Breast epithelium (tissue), 4 donors: ENCODE results near the gene ZC3H7B. TPM values are rescaled to one million over a fixed set of nuclear protein-coding genes. Genes with fewer than 3 reads are reported as not detected.

ENCODE experiments used
- DNase-seq, 2 donors: peaks; one replicate each; pipeline ENCODE4 v3.0.0-alpha.2; 2019; ENCODE audit warnings: low spot score in 2 of 2
- H3K27ac ChIP-seq, 2 donors: fragments of 200-600 bp; sonication (generic) in 1 of 2; one replicate each; pipeline ENCODE4 v1.5.1; 2016 to 2019; ENCODE audit warnings: mild to moderate bottlenecking in 1 of 2
- H3K27me3 ChIP-seq, 2 donors: fragments of 200-600 bp; sonication (generic) in 1 of 2; one replicate each; pipeline versions ENCODE4 v1.5.1 to v1.6.0; 2017 to 2019; ENCODE audit warnings: control low read depth in 1 of 2, mild to moderate bottlenecking in 1 of 2
- H3K36me3 ChIP-seq: fragments of 200-600 bp; one replicate; pipeline ENCODE4 v1.5.1; 2019
- H3K4me1 ChIP-seq, 2 donors: fragments of 200-600 bp; sonication (generic); one replicate each; pipeline ENCODE4 v1.5.1; 2016 to 2019; ENCODE audit warnings: control low read depth in 1 of 2
- H3K4me3 ChIP-seq, 3 donors: fragments of 200-600 bp; sonication (generic); 1 replicate in 2 of 3; 2 replicates in 1 of 3; pipeline ENCODE4 v1.5.1; 2016 to 2019; ENCODE audit warnings: mild to moderate bottlenecking in 3 of 3, moderate library complexity in 2 of 3
- H3K9me3 ChIP-seq, 2 donors: fragments of 200-600 bp; sonication (generic) in 1 of 2; one replicate each; pipeline ENCODE4 v1.5.1; 2016 to 2019; ENCODE audit warnings: control low read depth in 1 of 2
- POLR2A ChIP-seq: fragments of 450-650 bp; IDR thresholded peaks from one replicate; pipeline ENCODE4 v1.6.1; 2016; ENCODE audit warnings: antibody characterized with exemption, mild to moderate bottlenecking, moderate library complexity
- POLR2AphosphoS5 ChIP-seq, 3 donors: sonication (generic); formaldehyde crosslinking; IDR thresholded peaks; one replicate each; pipeline ENCODE4 v1.6.1; 2017; ENCODE audit warnings: antibody characterized with exemption in 3 of 3
- intact Hi-C: fragments of 100-400 bp; cut with DNase I; formaldehyde crosslinking; loops from one replicate; pipeline ENCODE4 v1.15.1; 2023; ENCODE audit warnings: low total_unique reads
- total RNA-seq, 3 donors: library from RNA; depleted of rRNA; stranded (reverse); fragments of >200 nt; gene quantifications; one replicate each; pipeline ENCODE4 v1.1.0, GENCODE V29; 2016
- TF ChIP-seq, protein P1 (sequence below), 3 donors: fragments of 450-650 bp; IDR thresholded peaks; one replicate each; pipeline ENCODE4 v1.5.1; 2016 to 2017; ENCODE audit warnings: antibody characterized with exemption in 3 of 3, mild to moderate bottlenecking in 3 of 3, moderate library complexity in 3 of 3

ZC3H7B gene
- total RNA-seq, 3 donors from 2014 or later, result 24.0 to 33.1 (median 32.2) TPM

DNA sequence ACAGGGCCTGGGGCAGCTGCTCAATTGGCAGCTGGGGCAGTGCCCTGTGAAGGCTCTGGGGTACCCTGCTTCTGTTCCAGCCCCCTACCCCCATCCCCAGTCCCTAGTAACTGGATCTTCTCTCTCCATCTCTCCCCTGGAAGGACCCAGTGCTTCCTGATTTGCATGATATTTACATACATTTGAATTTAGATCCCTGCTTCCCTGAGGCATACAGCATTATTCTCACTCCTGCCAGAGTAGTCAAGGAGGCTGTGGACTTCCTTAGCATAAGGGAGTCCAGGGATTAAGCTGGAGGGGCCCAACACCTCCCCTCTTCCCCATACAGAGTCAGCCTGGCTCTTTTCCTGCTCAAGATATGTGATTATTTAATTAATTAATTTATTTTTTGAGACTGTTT lies 105.1 kb downstream of the ZC3H7B start:
- no peak overlapping the region for H3K27ac ChIP-seq
- H3K9me3 ChIP-seq, result no peaks in the 10 kb centered on the region
- H3K4me3 ChIP-seq, result no peak overlapping the region
- no peak for DNase-seq
- H3K27me3 ChIP-seq, result no peaks in the 10 kb centered on the region
- intact Hi-C loops, result loop anchor here (5.0 kb wide), 1 partner anchor 116 kb away; no protein-coding TSS in a partner anchor
- no peaks in the 10 kb centered on the region for H3K36me3 ChIP-seq
- no peaks in the 10 kb centered on the region for H3K4me1 ChIP-seq
- TF ChIP-seq, protein P1, sequence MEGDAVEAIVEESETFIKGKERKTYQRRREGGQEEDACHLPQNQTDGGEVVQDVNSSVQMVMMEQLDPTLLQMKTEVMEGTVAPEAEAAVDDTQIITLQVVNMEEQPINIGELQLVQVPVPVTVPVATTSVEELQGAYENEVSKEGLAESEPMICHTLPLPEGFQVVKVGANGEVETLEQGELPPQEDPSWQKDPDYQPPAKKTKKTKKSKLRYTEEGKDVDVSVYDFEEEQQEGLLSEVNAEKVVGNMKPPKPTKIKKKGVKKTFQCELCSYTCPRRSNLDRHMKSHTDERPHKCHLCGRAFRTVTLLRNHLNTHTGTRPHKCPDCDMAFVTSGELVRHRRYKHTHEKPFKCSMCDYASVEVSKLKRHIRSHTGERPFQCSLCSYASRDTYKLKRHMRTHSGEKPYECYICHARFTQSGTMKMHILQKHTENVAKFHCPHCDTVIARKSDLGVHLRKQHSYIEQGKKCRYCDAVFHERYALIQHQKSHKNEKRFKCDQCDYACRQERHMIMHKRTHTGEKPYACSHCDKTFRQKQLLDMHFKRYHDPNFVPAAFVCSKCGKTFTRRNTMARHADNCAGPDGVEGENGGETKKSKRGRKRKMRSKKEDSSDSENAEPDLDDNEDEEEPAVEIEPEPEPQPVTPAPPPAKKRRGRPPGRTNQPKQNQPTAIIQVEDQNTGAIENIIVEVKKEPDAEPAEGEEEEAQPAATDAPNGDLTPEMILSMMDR (IDR thresholded peaks at IDR 0.05), result no peak
- no peak for TF ChIP-seq POLR2A
- no peak for TF ChIP-seq POLR2AphosphoS5 (IDR thresholded peaks at IDR 0.05)

DNA sequence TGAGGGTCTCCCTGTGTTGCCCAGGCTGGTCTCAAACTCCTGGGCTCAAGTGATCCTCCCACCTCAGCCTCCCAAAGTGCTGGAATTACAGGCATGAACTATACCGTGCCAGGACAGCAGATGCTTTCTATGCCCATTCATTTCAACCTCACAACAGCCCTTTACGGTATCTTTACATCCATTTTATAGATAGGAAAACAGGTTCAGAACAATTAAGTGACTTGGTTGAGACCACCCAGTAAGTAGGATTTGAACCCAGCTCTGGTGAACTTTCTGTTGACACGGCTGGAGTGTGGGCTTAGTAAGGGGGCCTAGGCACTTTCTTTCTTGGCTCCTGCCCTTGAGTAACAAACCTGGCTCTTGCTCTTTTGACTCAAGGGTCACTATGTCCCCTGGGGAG lies 106.1 kb downstream of the ZC3H7B start:
- H3K27me3 ChIP-seq, result no peaks in the 10 kb centered on the region
- intact Hi-C loops, result loop anchor here (5.0 kb wide), 1 partner anchor 115 kb away; no protein-coding TSS in a partner anchor
- no peak overlapping the region for H3K27ac ChIP-seq
- H3K36me3 ChIP-seq, result no peaks in the 10 kb centered on the region
- DNase-seq, result no peak
- TF ChIP-seq POLR2AphosphoS5 (IDR thresholded peaks at IDR 0.05) (no peak), POLR2A (no peak)
- H3K4me1 ChIP-seq, result no peaks in the 10 kb centered on the region
- no peaks in the 10 kb centered on the region for H3K9me3 ChIP-seq
- no peak overlapping the region for H3K4me3 ChIP-seq

DNA sequence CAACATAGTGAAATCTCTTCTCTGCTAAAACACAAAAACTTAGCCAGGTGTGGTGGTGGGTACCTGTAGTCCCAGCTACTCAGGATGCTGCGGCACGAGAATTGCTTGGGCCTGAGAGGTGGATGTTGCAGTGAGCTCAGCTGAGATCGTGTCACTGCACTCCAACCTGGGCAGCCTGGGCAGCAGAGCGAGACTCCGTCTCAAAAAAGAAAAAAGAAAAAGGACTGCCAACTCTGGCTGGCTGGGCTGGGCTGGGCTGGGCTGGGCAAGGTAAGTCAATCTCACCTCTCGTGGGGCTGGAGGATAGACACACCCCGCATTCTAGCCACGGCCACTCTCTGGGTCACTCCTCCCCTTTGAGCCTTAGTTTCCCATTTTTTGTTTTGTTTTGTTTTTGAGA lies 107.3 kb downstream of the ZC3H7B start:
- no peak for TF ChIP-seq POLR2AphosphoS5 (IDR thresholded peaks at IDR 0.05)
- TF ChIP-seq, protein P1 (IDR thresholded peaks at IDR 0.05), result no peak
- TF ChIP-seq POLR2A, result no peak
- intact Hi-C loops, result loop anchor here (5.0 kb wide), 1 partner anchor 114 kb away; no protein-coding TSS in a partner anchor
- Histone ChIP-seq H3K9me3 (no peaks in the 10 kb centered on the region), H3K27me3 (no peaks in the 10 kb centered on the region), H3K4me1 (no peaks in the 10 kb centered on the region), H3K36me3 (no peaks in the 10 kb centered on the region), H3K4me3 (no peak overlapping the region), H3K27ac (no peak overlapping the region)
- DNase-seq, result no peak

Other genes starting within 250 kb of the ZC3H7B start
- 100 to 1,000 TPM in 1 of 3 donors, 10 to 100 TPM in 2; 50.5 to 118 (median 56.2) TPM for gene EP300, start 208.9 kb upstream of the ZC3H7B start, total RNA-seq
- gene L3MBTL2, start 96.2 kb upstream of the ZC3H7B start, total RNA-seq, result 10 to 100 TPM; 13.1 to 22.5 (median 17.0) TPM
- gene CHADL, start 60.6 kb upstream of the ZC3H7B start, total RNA-seq, result 1 to 10 TPM; 1.3 to 3.7 (median 1.4) TPM
- 10 to 100 TPM; 29.8 to 54.1 (median 51.2) TPM for gene RANGAP1, start 15.3 kb upstream of the ZC3H7B start, total RNA-seq
- gene TEF, start 80.4 kb downstream of the ZC3H7B start, total RNA-seq, result 10 to 100 TPM in 2 of 3 donors, 1 to 10 TPM in 1; 8.8 to 26.6 (median 15.7) TPM
- gene TOB2, start 145.3 kb downstream of the ZC3H7B start, total RNA-seq, result 10 to 100 TPM; 28.8 to 61.9 (median 45.8) TPM
- 10 to 100 TPM; 42.0 to 46.0 (median 43.8) TPM for gene PHF5A, start 167.2 kb downstream of the ZC3H7B start, total RNA-seq
- 10 to 100 TPM; 58.1 to 92.2 (median 65.2) TPM for gene ACO2, start 167.6 kb downstream of the ZC3H7B start, total RNA-seq
- 10 to 100 TPM; 18.2 to 26.5 (median 20.2) TPM for gene POLR3H, start 242.9 kb downstream of the ZC3H7B start, total RNA-seq